LNCAP (cell line): ENCODE data around the gene SLC1A1.

Source experiments
- CTCF ChIP-seq: fragments of 450-650 bp; IDR thresholded peaks from 2 replicates; pipeline ENCODE4 v1.5.1; 2017; ENCODE audit warnings: mild to moderate bottlenecking

SLC1A1 gene

GRCh38 chr9:4585135-4585534, 94.9 kb downstream of the SLC1A1 start:
- TF ChIP-seq CTCF = no peak

- TF ChIP-seq CTCF = no peak
These were observed 98.5 kb downstream of the SLC1A1 start for GRCh38 chr9:4588721-4589120.

GRCh38 chr9:4590430-4591122, 100.3 kb downstream of the SLC1A1 start:
- TF ChIP-seq CTCF = no peak

GRCh38 chr9:4591123-4591500, 100.8 kb downstream of the SLC1A1 start:
- no peak for TF ChIP-seq CTCF

- TF ChIP-seq CTCF = no peak
These were observed 102.0 kb downstream of the SLC1A1 start for GRCh38 chr9:4592295-4592694.

GRCh38 chr9:4592886-4593285, 102.6 kb downstream of the SLC1A1 start:
- TF ChIP-seq CTCF = no peak

GRCh38 chr9:4594545-4594944, 104.3 kb downstream of the SLC1A1 start:
- TF ChIP-seq CTCF = no peak

- no peak for TF ChIP-seq CTCF
These were observed 104.7 kb downstream of the SLC1A1 start for GRCh38 chr9:4594994-4595393.
